Measurements from ENCODE around the gene EML1.

EML1 gene

DNA sequence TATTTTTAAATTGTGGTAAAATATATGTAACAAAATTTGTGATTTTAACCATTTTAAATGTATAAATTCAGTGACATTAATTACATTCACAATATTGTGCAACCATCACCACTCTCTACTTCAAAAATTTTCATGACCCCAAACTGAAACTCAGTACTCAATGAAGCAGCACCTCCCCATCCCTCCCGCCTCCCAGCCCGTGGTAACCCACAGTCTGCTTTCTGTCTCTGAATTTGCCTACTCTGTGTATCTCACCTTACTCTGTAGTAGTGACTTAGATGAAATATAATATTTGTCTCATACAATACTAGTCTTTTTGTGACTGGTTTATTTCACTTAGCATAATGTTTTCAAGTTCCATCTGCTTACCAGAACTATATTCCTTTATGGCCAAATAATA, 36.2 kb downstream of the EML1 start:
- no peak for DNase-seq (ENCODE audit: low read depth)

DNA sequence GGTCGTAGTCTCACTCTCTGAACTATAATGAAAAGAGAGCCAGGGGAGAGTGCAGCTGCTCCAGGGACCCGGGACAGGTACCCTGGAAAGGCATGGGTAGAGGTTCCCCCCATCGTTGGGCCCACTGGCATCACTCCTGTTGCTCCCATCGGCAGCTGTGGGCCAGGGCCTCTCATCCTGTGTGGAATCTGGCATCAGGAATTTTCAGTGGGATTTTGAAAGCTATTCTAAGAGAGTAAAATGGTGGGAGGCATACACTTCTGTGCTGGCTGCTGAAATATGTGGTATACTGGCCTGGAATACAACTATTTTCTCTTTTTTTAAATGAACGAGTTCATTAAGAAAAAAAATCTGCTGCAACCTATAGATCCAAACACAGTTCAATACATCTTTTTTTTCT, 38.1 kb downstream of the EML1 start:
- DNase-seq (ENCODE audit: low read depth) = no peak

DNA sequence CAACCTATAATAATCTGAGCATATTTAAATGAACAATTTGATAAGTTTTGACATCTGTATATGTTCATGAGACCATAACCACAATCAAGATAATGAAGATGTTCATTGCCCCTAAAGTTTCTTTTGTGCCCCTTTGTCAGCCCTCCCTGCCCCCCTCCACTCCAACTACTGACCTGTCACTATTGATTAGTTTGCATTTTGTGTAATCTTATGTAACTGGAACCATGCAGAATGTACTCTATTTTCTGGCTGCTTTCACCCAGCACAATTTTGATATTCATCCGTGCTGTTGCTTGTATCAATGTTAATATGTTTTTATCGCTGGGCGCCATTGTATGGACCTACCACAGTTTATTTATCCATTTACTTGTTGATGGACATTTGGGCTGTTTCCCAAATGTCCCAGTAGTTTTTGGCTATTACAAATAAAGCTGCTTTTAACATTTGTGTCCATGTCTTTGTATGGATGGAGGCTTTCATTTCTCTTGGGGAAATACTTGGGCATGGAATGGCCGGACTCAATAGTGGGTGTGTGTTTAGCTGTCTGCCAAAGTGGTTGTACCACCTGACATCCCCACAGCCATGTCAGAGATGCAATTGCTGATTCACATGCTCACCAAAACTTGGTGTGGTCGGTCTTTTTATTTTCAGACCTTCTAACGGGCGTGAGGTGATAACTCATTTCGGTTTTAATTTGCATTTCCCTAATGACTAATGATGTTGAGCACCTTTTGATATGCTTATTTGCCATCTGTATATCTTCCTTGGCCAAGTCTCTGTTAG, 38.9 kb downstream of the EML1 start:
- DNase-seq (ENCODE audit: low read depth) = no peak

DNA sequence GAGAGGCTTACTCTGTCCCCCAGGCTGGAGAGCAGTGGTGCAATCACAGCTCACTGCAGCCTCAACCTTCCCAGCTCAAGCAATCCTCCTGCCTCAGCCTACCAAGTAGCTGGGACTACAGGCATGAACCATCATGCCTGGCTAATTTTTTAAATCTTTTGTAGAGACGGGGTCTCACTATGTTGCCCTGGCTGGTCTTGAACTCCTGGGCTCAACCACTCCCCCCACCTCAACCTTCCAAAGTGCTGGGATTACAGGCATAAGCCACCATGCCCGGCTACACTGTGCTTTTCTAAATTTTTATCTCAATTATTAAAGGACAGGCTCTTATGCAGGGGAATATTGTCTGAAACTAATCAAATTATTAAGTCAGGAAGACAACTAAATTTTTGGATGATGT, 44.6 kb downstream of the EML1 start:
- no peak for DNase-seq (ENCODE audit: low read depth)

DNA sequence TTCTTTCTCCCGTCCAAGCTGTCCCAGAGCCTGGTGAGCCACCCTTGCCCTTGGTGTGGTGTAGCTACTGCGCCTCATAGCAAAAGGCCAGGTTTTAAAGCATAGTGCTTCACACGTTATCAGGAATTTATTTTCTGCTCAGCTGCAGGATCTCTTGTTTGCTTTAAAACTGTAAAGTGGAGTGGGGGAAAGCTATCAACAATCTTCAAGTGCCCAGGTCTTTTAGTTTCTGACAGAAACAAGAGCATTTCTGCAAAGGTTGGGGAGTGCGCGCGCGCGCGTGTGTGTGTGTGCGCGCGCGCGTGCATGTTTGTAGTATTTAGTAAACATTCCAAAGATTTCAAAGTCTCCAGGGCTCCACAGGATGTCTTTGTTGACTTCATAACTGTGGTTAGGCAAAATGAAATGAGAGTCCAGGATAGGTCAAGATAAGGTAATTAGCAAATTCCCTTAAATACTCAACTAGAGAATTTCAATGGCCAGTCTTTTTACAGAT, 45.5 kb downstream of the EML1 start:
- DNase-seq (ENCODE audit: low read depth) = no peak

DNA sequence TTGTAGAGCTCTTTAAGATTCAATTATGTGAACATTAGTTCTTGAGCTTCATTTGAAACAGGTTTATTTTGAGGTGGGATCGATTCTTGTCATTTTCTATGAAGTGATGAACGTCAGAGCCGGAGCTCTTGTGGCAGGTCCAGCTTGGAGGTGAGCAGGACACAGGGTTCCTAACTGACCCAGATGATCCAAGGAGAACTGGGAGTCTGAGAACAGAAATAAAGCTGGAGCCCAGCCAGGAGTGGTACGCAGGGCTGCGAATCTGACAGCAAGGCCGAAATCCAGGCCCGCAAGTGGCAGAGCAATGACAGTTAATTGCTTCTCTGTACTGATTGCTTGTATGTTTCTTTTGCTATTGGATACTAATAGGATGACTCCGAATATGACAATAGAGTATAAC, 46.5 kb downstream of the EML1 start:
- no peak for DNase-seq (ENCODE audit: low read depth)

DNA sequence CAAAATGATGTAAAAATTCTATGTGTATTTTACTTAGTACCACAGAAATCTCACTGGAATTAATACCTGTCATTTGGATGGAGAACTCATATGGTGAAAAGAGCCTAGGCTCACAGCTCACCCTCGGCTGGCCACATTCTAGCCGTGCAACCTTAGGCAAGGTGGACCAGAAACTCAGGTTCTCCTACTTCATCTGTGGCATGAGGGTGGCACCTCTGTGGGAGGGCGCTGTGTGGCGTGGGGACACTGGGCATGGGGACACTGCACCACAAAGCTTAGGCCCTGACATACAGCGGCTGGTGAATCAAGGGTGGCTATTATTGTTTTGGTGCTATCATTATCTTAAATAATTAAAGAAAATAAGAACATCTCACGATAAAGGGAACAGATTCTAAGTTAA, 47.1 kb downstream of the EML1 start:
- DNase-seq (ENCODE audit: low read depth) = no peak

DNA sequence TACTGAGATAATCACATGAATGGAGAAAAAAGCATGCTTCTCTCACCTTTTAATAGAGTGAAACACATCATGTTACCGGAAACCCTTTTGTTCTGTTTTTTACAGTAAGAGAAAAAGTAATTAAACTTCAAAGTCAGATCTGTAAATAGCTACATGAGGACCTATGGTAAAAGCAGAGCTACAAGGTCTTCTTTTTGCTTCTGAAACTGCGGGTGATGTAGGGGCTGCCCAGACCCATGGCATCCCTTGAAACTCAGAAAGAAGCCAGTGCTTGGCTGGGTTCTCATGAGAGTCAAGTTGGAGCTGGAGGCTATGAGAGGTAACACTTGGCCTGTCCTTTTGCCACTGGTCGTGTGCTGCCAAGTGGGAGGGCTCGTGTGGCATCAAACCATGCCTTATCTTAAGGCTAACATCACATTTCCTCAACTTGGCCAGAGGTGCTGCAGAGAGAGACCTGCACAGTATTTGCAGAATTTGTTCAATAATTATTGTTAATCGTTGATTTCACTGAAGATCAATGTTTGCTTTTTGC, 47.6 kb downstream of the EML1 start:
- DNase-seq (ENCODE audit: low read depth) = no peak

DNA sequence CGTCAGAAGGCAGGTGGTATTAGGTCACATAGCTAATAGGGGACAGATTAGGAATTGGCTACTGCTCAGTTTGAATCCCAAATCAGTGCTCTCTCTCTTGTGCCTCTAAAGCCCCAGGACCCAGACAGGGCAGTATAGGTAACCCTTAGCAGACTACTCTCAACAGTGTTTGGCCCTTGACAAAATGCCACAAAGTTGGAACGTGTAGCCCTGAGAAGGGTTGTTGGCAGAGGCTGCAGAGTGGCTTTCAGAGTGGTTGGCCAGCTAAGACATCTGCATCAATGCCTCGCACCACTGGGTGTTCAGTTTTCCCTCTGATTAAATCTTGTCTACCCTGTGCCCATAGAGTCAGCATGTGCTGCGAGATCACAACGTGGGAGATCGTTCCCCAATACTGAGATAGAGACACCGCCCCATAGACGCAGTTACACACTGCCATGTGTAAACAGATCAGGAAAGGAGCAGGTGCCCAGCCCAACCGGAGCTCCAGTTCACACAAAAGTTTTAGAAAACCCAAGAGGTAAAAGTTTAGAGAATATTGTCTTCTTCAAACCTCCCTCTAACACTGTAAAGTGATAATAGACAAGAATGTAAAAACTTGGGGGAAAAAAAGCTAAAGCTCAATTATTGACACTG, 48.3 kb downstream of the EML1 start:
- no peak for DNase-seq (ENCODE audit: low read depth)

DNA sequence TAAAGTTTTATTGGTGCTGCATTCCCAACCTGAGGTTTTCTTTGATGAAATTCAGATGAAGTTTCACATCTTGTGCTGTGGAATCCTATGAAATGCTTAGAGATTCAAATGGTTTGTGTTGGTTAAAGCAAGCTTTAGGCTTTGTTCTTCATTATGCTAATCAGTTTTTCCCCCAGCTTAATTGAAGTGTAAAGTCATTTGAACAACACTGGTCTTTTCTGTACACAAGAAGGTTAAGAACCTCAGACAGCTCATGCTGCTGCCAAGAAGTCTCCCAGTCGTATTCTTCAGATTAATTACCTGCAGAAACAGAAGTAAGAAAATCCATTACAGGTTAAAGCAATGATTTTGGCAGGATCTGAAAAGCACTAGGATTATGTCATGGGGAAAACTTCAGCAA, 48.9 kb downstream of the EML1 start:
- DNase-seq (ENCODE audit: low read depth) = no peak

DNA sequence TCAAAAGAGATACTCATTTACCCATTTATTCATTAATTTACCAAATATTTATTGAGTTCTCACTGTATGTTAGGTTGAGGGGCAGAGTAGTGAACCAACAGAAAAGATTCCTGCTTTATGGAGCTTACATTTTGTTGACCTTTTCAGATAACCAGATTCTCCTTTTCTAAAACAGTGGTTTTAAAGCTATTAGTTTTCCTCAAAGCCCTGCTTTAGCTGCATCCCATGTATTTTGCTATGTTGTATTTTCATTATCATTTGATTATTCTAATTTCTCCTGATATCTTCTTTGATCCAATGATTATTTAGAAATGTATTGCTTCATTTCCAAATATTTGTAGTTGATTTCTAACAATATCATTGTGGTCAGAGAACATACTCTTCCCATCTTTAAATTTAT, 53.6 kb downstream of the EML1 start:
- DNase-seq (ENCODE audit: low read depth) = no peak

DNA sequence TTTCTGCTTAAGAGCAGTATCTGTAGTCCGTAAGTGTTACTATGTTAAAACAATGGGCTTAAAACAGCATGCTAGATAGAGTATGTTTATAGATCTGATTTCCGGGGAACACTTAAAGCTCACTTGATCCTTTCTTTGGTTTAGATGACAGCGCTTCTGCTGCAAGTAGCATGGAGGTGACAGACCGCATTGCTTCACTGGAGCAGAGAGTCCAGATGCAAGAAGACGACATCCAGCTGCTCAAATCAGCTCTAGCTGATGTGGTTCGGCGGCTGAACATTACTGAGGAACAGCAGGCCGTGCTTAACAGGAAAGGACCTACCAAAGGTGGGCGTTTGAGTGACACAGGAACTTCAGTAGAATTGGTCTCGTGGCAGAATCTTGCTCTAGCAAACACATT, 57.5 kb downstream of the EML1 start:
- no peak for DNase-seq (ENCODE audit: low read depth)

DNA sequence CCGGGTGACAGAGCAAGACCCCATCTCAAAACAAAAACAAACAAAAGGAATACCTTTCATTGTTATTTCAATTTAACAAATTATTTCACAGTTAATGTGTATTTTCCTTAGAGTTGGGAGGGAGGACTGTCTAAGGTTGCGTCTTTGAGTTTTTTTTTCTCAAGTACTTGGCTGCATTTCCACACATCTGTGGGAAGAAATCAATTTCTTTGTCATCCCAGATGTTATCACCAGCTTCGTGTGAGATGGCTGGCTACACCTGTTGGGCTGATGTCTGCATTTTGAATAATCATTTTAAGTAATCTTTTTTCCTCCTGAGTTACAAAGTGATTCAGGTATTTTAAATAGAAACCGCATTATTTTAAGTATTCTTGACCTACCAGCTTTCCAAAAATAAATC, 59.4 kb downstream of the EML1 start:
- no peak for DNase-seq (ENCODE audit: low read depth)

DNA sequence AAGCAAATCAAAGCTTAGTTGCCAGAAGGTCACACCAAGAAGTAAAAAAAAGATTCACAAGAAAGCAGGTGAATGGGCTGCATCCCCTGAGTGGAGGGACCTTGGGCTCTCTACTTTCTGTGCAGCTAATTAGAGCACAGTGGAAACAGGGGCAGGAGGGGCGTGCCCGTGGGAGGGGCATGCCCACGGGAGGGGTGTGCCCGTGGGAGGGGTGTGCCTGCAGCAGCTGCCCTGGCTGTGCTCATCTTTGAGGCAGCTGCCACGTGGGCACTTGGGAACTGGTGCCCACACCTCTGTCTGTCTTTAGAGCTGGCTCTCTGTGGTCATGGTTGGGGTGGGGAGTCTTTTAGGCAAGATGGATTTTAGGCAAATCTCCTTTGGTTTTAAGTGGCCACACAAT, 60.0 kb downstream of the EML1 start:
- no peak for DNase-seq (ENCODE audit: low read depth)

DNA sequence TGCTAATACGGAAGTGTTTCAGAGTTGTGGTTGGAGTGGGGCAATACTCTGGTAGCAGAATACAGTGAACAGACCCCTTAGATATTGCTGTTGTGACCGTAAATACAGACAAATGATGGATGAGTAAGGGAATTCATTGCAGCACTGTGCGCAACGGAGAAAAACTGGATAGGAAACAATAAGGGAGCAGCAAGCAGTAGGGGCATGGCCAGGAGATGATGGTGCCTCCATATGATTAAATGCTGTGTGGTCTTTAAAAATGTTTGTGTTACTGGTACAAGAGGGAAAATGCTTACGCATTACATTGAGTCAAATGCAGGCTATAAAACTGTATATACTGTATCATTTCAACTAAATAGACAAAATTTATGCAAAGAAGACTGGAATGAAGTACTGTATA, 61.6 kb downstream of the EML1 start:
- no peak for DNase-seq (ENCODE audit: low read depth)

DNA sequence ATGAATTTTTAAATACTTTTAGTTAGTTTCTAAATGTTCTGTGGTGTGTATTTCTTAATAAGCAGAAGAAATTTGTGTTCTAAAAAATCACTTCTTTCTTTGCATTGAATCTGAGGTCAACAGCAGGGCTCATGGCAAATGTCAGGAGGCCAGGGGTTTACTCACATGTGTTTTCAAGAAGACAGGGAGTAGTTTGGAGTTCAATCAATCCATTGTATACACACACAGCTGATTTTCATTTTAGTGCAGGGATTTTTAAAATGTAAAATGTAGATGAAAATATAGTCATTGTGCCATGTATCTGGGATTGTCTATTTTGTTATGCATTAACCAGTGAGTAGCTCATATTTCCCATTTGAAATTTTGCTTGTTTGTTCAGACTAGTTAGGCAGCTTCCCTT, 62.1 kb downstream of the EML1 start:
- no peak for DNase-seq (ENCODE audit: low read depth)

DNA sequence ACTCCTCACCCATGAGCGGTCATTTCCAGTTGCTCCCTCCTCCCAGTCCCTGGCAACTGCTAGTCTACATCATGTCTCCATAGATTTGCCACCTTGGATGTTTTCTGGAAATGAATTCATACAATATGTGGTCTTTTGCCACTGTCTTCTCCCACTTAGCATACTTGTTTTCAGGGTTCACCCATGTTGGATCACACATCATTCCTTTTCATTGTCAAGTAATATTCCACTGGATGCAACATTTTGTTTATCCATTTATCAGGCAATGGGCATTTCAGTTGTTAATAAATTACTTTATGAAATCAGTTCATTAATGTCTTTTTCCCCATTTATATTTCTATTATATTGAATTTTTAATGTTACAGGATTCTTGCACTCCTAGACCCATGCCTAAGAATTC, 64.3 kb downstream of the EML1 start:
- no peak for DNase-seq (ENCODE audit: low read depth)

DNA sequence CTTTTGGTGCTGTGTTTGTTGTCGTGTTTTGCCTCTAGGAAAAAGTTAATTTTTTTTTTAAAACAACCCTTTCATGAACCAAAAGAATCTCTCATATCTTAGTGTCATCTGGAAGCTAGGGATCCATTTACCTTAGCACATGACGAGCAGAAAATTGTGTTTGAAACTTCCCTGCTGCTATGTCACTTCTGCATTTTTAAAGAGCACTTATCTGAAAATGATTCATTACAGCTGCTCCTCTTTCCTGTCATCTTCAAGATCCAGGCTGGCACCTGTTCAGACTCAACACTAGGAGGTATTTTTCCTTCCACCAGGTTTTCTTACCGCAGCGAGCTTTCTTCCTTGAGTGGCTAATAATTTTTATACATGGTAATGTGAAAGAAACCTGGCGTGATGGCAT, 67.0 kb downstream of the EML1 start:
- DNase-seq (ENCODE audit: low read depth) = no peak

DNA sequence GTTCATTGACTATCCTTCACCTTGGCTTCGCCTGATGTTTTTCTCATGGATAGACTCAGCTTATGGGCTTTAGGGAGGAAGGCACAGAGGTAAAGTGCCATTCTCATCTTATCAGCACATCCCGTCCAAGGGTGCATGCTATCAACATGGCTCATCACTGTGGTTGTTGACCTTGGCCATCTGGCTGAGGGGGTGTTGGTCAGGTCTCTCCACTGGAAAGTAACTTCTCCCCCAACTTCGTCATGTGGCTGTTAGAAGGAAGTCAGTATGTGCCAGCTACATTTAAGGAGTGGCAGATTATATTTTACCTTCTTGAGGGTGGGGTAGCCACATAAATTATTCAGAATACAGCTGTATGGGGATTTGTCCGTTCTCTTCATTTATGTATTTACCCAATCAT, 68.9 kb downstream of the EML1 start:
- no peak for DNase-seq (ENCODE audit: low read depth)

DNA sequence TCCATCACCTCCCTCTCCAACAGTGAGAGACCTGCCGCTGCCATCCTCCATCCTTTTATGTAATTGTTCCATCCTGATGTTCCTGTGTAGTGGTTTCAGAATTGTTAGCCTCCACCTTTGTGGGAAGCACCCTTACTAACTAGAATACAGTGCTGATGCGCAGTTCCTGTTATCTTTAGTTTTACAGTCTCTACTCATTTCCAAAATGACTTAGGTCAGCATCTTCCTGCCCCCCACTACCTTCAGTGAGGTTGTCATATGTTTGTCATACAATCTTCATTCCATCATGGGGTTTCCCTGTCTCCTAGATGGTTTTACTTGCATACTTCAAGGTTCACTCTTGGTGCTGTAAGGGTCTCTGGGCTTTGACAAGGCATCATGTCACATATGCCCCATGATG, 69.8 kb downstream of the EML1 start:
- DNase-seq (ENCODE audit: low read depth) = no peak

DNA sequence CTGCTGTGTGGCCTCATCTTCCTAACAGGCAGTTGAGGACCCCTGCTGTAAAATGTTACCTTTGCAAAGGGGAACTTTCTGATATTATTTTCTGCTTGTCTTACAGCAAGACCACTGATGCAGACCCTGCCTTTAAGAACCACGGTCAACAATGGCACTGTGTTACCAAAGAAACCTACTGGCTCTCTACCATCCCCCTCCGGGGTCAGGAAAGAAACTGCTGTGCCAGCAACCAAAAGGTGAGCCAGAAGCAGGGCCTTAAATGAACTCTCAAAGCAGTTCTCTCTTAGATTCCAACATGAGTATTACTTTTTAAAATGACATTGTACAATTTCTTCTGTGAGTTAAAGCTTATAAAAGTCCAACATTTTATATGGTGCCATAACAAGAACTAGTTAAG, 72.2 kb downstream of the EML1 start:
- DNase-seq (ENCODE audit: low read depth) = no peak

DNA sequence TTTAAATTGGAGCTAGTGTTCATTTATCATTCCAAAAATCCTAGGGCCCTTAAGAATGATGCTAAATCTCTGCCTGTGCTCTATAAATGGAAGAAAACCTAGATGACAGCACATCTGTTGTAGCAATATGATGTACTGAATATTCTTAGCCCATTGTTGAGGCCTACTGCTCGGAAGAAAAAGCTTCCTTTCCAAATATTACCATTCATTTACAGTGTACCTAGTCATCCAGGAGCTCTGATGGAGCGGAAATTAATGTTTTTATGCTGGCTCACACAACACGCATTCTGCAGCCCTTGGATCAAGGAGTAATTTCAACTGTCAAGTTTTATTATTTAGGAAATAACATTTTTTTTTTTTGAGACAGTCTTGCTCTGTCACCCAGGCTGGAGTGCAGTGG, 77.4 kb downstream of the EML1 start:
- no peak for DNase-seq (ENCODE audit: low read depth)

DNA sequence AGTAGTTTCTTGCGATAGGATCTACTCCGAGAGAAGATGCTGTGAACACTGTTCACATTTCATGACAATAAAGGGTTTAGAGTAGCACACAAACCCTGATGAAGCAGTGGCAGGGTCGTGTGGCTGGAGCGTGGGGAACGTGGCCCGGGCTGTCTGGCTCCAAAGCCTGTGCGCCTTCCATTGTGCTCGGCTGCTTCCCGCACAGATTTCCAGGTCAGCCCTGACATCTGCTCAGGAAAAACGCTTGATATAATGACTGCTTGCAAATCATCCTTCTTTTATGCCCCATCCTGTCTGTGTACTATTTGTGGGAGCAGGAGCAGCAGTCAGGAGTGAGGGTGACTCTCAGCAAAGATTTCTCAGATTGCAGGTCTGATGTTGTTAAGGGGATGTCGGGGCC, 78.6 kb downstream of the EML1 start:
- no peak for DNase-seq (ENCODE audit: low read depth)
